Smooth muscle cell (in vitro differentiated cells): ENCODE measurements around the gene LYSMD3. TPM values are rescaled to one million over a fixed set of nuclear protein-coding genes. Genes with fewer than 3 reads are reported as not detected.

ENCODE experiments used
- DNase-seq: peaks from one replicate; lab custom pipeline; 2025; ENCODE audit not compliant: unreplicated experiment; lab: John Stamatoyannopoulos, UW
- H2AFZ ChIP-seq: fragments of 200-600 bp; sonication (generic); 2 replicates; pipeline ENCODE4 v1.6.0; 2016; ENCODE audit warnings: antibody characterized with exemption, low read depth, mild to moderate bottlenecking
- H3F3A ChIP-seq: fragments of 200-600 bp; sonication (generic); 2 replicates; pipeline ENCODE4 v1.6.0; 2017; ENCODE audit warnings: antibody characterized with exemption, low read depth
- H3K27ac ChIP-seq: fragments of 200-600 bp; sonication (generic); 2 replicates; pipeline ENCODE4 v1.5.1; 2016; ENCODE audit warnings: low read depth, mild to moderate bottlenecking
- H3K27me3 ChIP-seq: fragments of 200-600 bp; sonication (generic); 2 replicates; pipeline ENCODE4 v1.6.1; 2016; ENCODE audit warnings: low read depth, mild to moderate bottlenecking
- H3K36me3 ChIP-seq: fragments of 200-600 bp; sonication (generic); 2 replicates; pipeline ENCODE4 v1.5.1; 2016; ENCODE audit warnings: low read depth
- H3K4me1 ChIP-seq: fragments of 200-600 bp; sonication (generic); 2 replicates; pipeline ENCODE4 v1.5.1; 2016; ENCODE audit warnings: low read depth
- H3K4me2 ChIP-seq: fragments of 200-600 bp; sonication (generic); 2 replicates; pipeline ENCODE4 v1.6.0; 2016; ENCODE audit warnings: mild to moderate bottlenecking
- H3K4me3 ChIP-seq: fragments of 200-600 bp; sonication (generic); 2 replicates; pipeline ENCODE4 v1.5.1; 2016; ENCODE audit warnings: mild to moderate bottlenecking
- H3K79me2 ChIP-seq: fragments of 200-600 bp; sonication (generic); 2 replicates; pipeline ENCODE4 v1.6.0; 2016; ENCODE audit warnings: low read depth, mild to moderate bottlenecking
- H3K9ac ChIP-seq: fragments of 200-600 bp; sonication (generic); 2 replicates; pipeline ENCODE4 v1.6.0; 2016; ENCODE audit warnings: low read depth
- H3K9me3 ChIP-seq: fragments of 200-600 bp; sonication (generic); replicated peaks from 2 replicates; pipeline ENCODE4 v1.5.1; 2016; ENCODE audit warnings: low read depth
- H4K20me1 ChIP-seq: fragments of 200-600 bp; sonication (generic); 2 replicates; pipeline ENCODE4 v1.6.0; 2016; ENCODE audit warnings: low read depth
- CTCF ChIP-seq: fragments of 200-600 bp; sonication (generic); IDR thresholded peaks from 2 replicates; pipeline ENCODE4 v1.5.1; 2017; ENCODE audit warnings: borderline replicate concordance, mild to moderate bottlenecking, antibody characterized with exemption; ENCODE audit not compliant: insufficient read depth, poor library complexity, severe bottlenecking
- WGBS: methylation state at CpG from one replicate; pipeline ENCODE4 v1.1.7; 2016; ENCODE audit warnings: low lambda C conversion rate; 5-methylcytosine and 5-hydroxymethylcytosine counted together
- polyA plus RNA-seq: library from polyadenylated mRNA; unstranded; fragments of >200 nt; fragmentation: Nextera tagmentation; extraction: Ambion mirVana; gene quantifications from 2 replicates; pipeline ENCODE4 v1.2.1, GENCODE V29; 2016
- total RNA-seq: library from RNA; depleted of rRNA; stranded (reverse); fragments of >200 nt; gene quantifications from 2 replicates; pipeline ENCODE4 v1.2.3, GENCODE V29; 2014

LYSMD3 gene
- total and polyA plus RNA-seq, 2 experiments from 2014 or later = 14.3 to 52.5 TPM

- no peak overlapping the region for H3K4me2 ChIP-seq
- TF ChIP-seq CTCF = no peak
These were observed 19.8 kb upstream of the LYSMD3 start for GRCh38 chr5:90549223-90549622.

GRCh38 chr5:90548069-90548593, 18.7 kb upstream of the LYSMD3 start:
- H4K20me1 ChIP-seq = no peaks in the 10 kb centered on the region
- H2AFZ ChIP-seq = no peak overlapping the region

More at GRCh38 chr5:90549223-90549622, 19.8 kb upstream of the LYSMD3 start:
- Histone ChIP-seq H3K36me3 (no peaks in the 10 kb centered on the region), H3K27ac (no peak overlapping the region), H3K79me2 (no peaks in the 10 kb centered on the region), H3K4me3 (no peak overlapping the region), H3K9me3 (no peaks in the 10 kb centered on the region), H3K4me1 (no peaks in the 10 kb centered on the region), H2AFZ (no peak overlapping the region), H3K27me3 (peaks cover 14% of the 10 kb centered on the region), H3K9ac (no peak overlapping the region), H3F3A (no peaks in the 10 kb centered on the region), H4K20me1 (no peaks in the 10 kb centered on the region)
- no peak for DNase-seq

GRCh38 chr5:90547072-90547536, 17.7 kb upstream of the LYSMD3 start:
- Histone ChIP-seq H2AFZ (no peak overlapping the region), H3K27ac (no peak overlapping the region), H3K9me3 (no peaks in the 10 kb centered on the region), H3K79me2 (no peaks in the 10 kb centered on the region), H3K36me3 (no peaks in the 10 kb centered on the region), H4K20me1 (no peaks in the 10 kb centered on the region), H3K4me3 (no peak overlapping the region), H3K27me3 (peaks cover 3% of the 10 kb centered on the region), H3K4me2 (no peak overlapping the region), H3K9ac (no peak overlapping the region), H3F3A (no peaks in the 10 kb centered on the region), H3K4me1 (no peaks in the 10 kb centered on the region)
- TF ChIP-seq CTCF = no peak
- DNase-seq = no peak
- 31% methylated on average over 1 of the region's 1 CpG for WGBS

More at GRCh38 chr5:90548069-90548593, 18.7 kb upstream of the LYSMD3 start:
- Histone ChIP-seq H3K27me3 (peaks cover 12% of the 10 kb centered on the region), H3K4me2 (no peak overlapping the region), H3K27ac (no peak overlapping the region), H3F3A (no peaks in the 10 kb centered on the region), H3K79me2 (no peaks in the 10 kb centered on the region), H3K9ac (no peak overlapping the region), H3K4me3 (no peak overlapping the region), H3K36me3 (no peaks in the 10 kb centered on the region), H3K9me3 (no peaks in the 10 kb centered on the region), H3K4me1 (no peaks in the 10 kb centered on the region)
- no peak for TF ChIP-seq CTCF
- WGBS = 44% methylated on average over 5 of the region's 5 CpGs
- DNase-seq = no peak

GRCh38 chr5:90546216-90546837, 16.9 kb upstream of the LYSMD3 start:
- H3K27ac ChIP-seq = no peak overlapping the region
- no peaks in the 10 kb centered on the region for H3K4me1 ChIP-seq
- H3K9ac ChIP-seq = no peak overlapping the region
- H3K9me3 ChIP-seq = no peaks in the 10 kb centered on the region
- H3K79me2 ChIP-seq = no peaks in the 10 kb centered on the region
- no peak overlapping the region for H3K4me2 ChIP-seq
- no peak for TF ChIP-seq CTCF
- no peak overlapping the region for H3K4me3 ChIP-seq
- DNase-seq = no peak
- H3K36me3 ChIP-seq = no peaks in the 10 kb centered on the region
- no peak overlapping the region for H2AFZ ChIP-seq
- no peaks in the 10 kb centered on the region for H4K20me1 ChIP-seq
- no peaks in the 10 kb centered on the region for H3K27me3 ChIP-seq
- no peaks in the 10 kb centered on the region for H3F3A ChIP-seq
- WGBS = 93% methylated on average over 4 of the region's 4 CpGs
